GM06990 (cell line): ENCODE measurements around the gene VDAC2.

Experiments used
- DNase-seq: peaks from one replicate; pipeline ENCODE4 v3.0.0-alpha.2; 2011; ENCODE audit not compliant: insufficient read length; ENCODE audit errors: extremely low read depth
- H3K27me3 ChIP-seq: replicated peaks from 2 replicates; pipeline ENCODE4 v1.6.0; 2011; ENCODE audit warnings: low read length; ENCODE audit not compliant: control insufficient read depth, insufficient read depth
- H3K36me3 ChIP-seq: 2 replicates; pipeline ENCODE4 v1.5.1; 2011; ENCODE audit warnings: low read length; ENCODE audit not compliant: control insufficient read depth, insufficient read depth
- H3K4me3 ChIP-seq: replicated peaks from 2 replicates; pipeline ENCODE4 v1.5.1; 2011; ENCODE audit warnings: low read depth, mild to moderate bottlenecking, control low read depth, low read length
- TF ChIP-seq, protein P1 (sequence below): IDR thresholded peaks from 2 replicates; pipeline ENCODE4 v1.5.1; 2011; ENCODE audit warnings: low read length, control low read depth, mild to moderate bottlenecking, inconsistent platforms; ENCODE audit not compliant: insufficient read depth, poor library complexity, severe bottlenecking

Gene VDAC2

GRCh38 chr10:75223507-75223906 lies 12.9 kb downstream of the VDAC2 start:
- peaks cover 16% of the 10 kb centered on the region for H3K36me3 ChIP-seq
- no peak overlapping the region for H3K4me3 ChIP-seq
- TF ChIP-seq, protein P1, sequence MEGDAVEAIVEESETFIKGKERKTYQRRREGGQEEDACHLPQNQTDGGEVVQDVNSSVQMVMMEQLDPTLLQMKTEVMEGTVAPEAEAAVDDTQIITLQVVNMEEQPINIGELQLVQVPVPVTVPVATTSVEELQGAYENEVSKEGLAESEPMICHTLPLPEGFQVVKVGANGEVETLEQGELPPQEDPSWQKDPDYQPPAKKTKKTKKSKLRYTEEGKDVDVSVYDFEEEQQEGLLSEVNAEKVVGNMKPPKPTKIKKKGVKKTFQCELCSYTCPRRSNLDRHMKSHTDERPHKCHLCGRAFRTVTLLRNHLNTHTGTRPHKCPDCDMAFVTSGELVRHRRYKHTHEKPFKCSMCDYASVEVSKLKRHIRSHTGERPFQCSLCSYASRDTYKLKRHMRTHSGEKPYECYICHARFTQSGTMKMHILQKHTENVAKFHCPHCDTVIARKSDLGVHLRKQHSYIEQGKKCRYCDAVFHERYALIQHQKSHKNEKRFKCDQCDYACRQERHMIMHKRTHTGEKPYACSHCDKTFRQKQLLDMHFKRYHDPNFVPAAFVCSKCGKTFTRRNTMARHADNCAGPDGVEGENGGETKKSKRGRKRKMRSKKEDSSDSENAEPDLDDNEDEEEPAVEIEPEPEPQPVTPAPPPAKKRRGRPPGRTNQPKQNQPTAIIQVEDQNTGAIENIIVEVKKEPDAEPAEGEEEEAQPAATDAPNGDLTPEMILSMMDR: no peak
- no peaks in the 10 kb centered on the region for H3K27me3 ChIP-seq
- DNase-seq: no peak

GRCh38 chr10:75226095-75226494 lies 15.5 kb downstream of the VDAC2 start:
- H3K4me3 ChIP-seq: no peak overlapping the region
- no peaks in the 10 kb centered on the region for H3K27me3 ChIP-seq
- H3K36me3 ChIP-seq: peaks cover 16% of the 10 kb centered on the region
- DNase-seq: no peak
- TF ChIP-seq, protein P1: no peak

GRCh38 chr10:75226656-75227055 lies 16.1 kb downstream of the VDAC2 start:
- TF ChIP-seq, protein P1: no peak
- Histone ChIP-seq H3K27me3 (no peaks in the 10 kb centered on the region), H3K36me3 (peaks cover 18% of the 10 kb centered on the region), H3K4me3 (no peak overlapping the region)
- no peak for DNase-seq

DNA sequence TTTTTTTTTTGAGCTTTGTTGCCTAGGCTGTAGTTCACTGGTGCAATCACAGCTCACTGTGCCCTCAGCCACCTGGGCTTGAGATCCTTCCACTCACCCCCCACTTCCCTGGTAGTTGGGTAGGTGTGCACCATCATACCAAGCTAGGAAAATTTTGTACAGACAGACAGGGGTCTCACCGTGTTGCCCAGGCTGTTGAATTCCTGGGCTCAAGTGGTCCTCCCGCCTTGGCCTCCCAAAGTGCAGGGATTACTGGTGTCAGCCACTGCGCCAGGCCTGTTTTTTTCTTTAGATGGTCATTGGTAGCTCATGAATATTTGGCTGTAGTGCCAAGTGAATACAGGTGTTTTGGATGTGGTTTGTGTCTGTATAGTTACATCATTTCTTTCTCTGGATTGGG lies 17.7 kb downstream of the VDAC2 start:
- H3K4me3 ChIP-seq: no peak overlapping the region
- TF ChIP-seq, protein P1: no peak
- no peak for DNase-seq
- H3K36me3 ChIP-seq: peaks cover 18% of the 10 kb centered on the region
- H3K27me3 ChIP-seq: no peaks in the 10 kb centered on the region

GRCh38 chr10:75228834-75229233 lies 18.2 kb downstream of the VDAC2 start:
- DNase-seq: no peak
- Histone ChIP-seq H3K4me3 (no peak overlapping the region), H3K27me3 (no peaks in the 10 kb centered on the region), H3K36me3 (peaks cover 16% of the 10 kb centered on the region)
- TF ChIP-seq, protein P1: no peak

DNA sequence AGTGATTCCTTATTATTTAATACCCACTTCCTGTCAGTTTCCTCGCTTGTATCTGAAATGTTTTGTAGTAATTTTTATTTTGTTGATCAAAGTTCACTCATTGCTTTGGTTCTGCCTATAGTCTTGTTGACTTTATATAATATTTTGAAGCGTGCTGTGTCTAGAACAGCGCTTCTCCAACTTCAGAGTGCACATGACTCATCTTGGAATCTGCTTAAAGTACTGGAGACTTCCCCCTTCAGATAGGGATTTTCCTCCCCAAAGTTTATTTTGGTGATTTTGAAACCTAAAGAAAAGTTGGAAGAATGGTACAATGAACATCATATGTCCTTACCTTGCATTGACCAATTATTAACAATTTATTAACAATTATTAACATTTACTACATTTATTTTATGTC lies 19.4 kb downstream of the VDAC2 start:
- Histone ChIP-seq H3K27me3 (no peaks in the 10 kb centered on the region), H3K36me3 (peaks cover 12% of the 10 kb centered on the region), H3K4me3 (no peak overlapping the region)
- no peak for DNase-seq
- TF ChIP-seq, protein P1: no peak
